Fibroblast of lung (primary cell): ENCODE results near the gene NBEA.

Experiments
- CTCF ChIP-seq, 2 donors: IDR thresholded peaks in 1 of 2; conservative IDR thresholded peaks in 1 of 2; 1 replicate in 1 of 2; 2 replicates in 1 of 2; pipeline ENCODE4 v1.5.1; 2011 to 2012; ENCODE audit warnings: low read length in 2 of 2, control low read depth in 1 of 2, inconsistent platforms in 1 of 2, low read depth in 1 of 2, mild to moderate bottlenecking in 1 of 2
- EZH2 ChIP-seq: IDR thresholded peaks from 2 replicates; pipeline ENCODE4 v1.5.1; 2012; ENCODE audit warnings: low read length, control low read depth, mild to moderate bottlenecking; ENCODE audit errors: missing control alignments

- TF ChIP-seq CTCF (conservative IDR thresholded peaks at IDR 0.05 in 1 of 2, IDR thresholded peaks at IDR 0.05 in 1 of 2; ENCODE audit: low read depth in 1 of 2, low read length in 2 of 2) = no peak
- no peak for TF ChIP-seq EZH2
Observed at GRCh38 chr13:35700671-35701070, 758.6 kb downstream of the NBEA start.
